ENCODE results near the gene TMEM121.

GRCh38 chr14:105538481-105539049 is 12.2 kb downstream of the TMEM121 start:
- TF ChIP-seq CTCF (conservative IDR thresholded peaks at IDR 0.05) (no peak), EZH2 (IDR thresholded peaks at IDR 0.05; ENCODE audit: low read depth) (no peak)
